Fibroblast of villous mesenchyme (primary cell): Measurements from ENCODE around the gene SLC26A1. TPM values are rescaled to one million over a fixed set of nuclear protein-coding genes. Genes with fewer than 3 reads are reported as not detected.

Experiments
- DNase-seq: peaks from one replicate; pipeline ENCODE4 v3.0.0-alpha.2; 2010; ENCODE audit warnings: low read depth
- H3K4me3 ChIP-seq: 2 replicates; pipeline ENCODE4 v1.5.1; 2011; ENCODE audit warnings: low read depth, mild to moderate bottlenecking, low read length
- CTCF ChIP-seq: IDR thresholded peaks from 2 replicates; pipeline ENCODE4 v1.5.1; 2012; ENCODE audit warnings: low read depth, mild to moderate bottlenecking, low read length; ENCODE audit not compliant: insufficient read depth
- total RNA-seq: library from RNA; depleted of rRNA; stranded (reverse); fragments of >200 nt; gene quantifications from 2 replicates; pipeline ENCODE4 v1.2.3, GENCODE V29; 2012

The SLC26A1 gene
- total RNA-seq, 1 donor, result under 0.01 TPM

- TF ChIP-seq CTCF, result no peak
- no peak for DNase-seq
- no peak overlapping the region for H3K4me3 ChIP-seq
Observed at GRCh38 chr4:1028574-1029220, 35.5 kb upstream of the SLC26A1 start.

- no peak overlapping the region for H3K4me3 ChIP-seq
- no peak for DNase-seq
- no peak for TF ChIP-seq CTCF
Observed at GRCh38 chr4:1027915-1028238, 34.7 kb upstream of the SLC26A1 start.

- TF ChIP-seq CTCF, result no peak
- no peak for DNase-seq
- no peak overlapping the region for H3K4me3 ChIP-seq
Observed at GRCh38 chr4:1027219-1027914, 34.2 kb upstream of the SLC26A1 start.

GRCh38 chr4:1026115-1026514 is 32.9 kb upstream of the SLC26A1 start:
- TF ChIP-seq CTCF, result no peak
- DNase-seq, result no peak
- no peak overlapping the region for H3K4me3 ChIP-seq

GRCh38 chr4:1024882-1025545 is 31.8 kb upstream of the SLC26A1 start:
- no peak overlapping the region for H3K4me3 ChIP-seq
- no peak for DNase-seq
- TF ChIP-seq CTCF, result no peak

- no peak for TF ChIP-seq CTCF
- no peak overlapping the region for H3K4me3 ChIP-seq
- DNase-seq, result no peak
Observed at GRCh38 chr4:1023895-1024740, 30.9 kb upstream of the SLC26A1 start.
